Measurements from ENCODE around the gene LSM4.

- TF ChIP-seq CTCF (IDR thresholded peaks at IDR 0.05): no peak
- no peak for TF ChIP-seq POLR2AphosphoS5 (IDR thresholded peaks at IDR 0.05)
- TF ChIP-seq EP300 (IDR thresholded peaks at IDR 0.05): no peak
Measured at GRCh38 chr19:18321734-18322102, 1.2 kb downstream of the LSM4 start.

All from sigmoid colon (tissue), 4 donors.